Body of pancreas (tissue), 4 donors: Measurements from ENCODE around the gene LIPE.

Experiments used
- CTCF ChIP-seq, 7 experiments: fragments of 450-650 bp in 4 of 7; fragments of 200-600 bp in 3 of 7; sonication (generic) in 3 of 7; IDR thresholded peaks; one replicate each; pipeline ENCODE4 v1.5.1; 2016 to 2019; ENCODE audit warnings: antibody characterized with exemption in 7 of 7
- POLR2A ChIP-seq, 3 donors: fragments of 450-650 bp; IDR thresholded peaks; one replicate each; pipeline ENCODE4 v1.6.1; 2016; ENCODE audit warnings: antibody characterized with exemption in 3 of 3, mild to moderate bottlenecking in 2 of 3

DNA sequence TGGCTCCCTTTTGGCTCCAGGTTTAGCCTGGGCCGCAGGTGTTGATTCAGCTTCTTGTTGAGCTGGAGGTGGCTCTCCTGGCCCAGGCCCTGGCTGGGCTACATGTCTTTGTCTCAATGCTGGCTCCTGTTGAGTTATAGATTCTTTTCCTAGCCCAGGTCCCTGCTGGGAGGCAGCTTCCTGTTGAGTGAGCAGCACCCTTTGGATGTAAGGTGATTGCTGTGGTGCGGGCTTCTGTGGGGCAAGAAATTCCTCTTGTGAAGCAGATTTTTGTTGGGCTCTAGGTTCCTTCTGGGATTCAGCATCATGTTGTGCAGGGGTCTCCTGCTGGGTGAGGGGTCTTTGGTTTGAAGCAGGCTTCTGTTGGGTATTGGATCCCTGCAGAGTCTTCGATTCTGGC is 545 bp downstream of the LIPE start:
- TF ChIP-seq POLR2A (IDR thresholded peaks at IDR 0.05) (no peak), CTCF (IDR thresholded peaks at IDR 0.05) (no peak)
